OCI-M2 (cell line): Measurements from ENCODE around the gene PROB1.
"Not testable (repeated sequence)": the region's sequence is repeated elsewhere in the genome, so short reads cannot be mapped to it uniquely, and the experiment has no call there.

Source experiments
- DNase-seq: peaks from one replicate; lab custom pipeline; 2025; ENCODE audit not compliant: unreplicated experiment; lab: John Stamatoyannopoulos, UW

PROB1 gene

GRCh38 chr5:139413153-139413552, 18.2 kb upstream of the PROB1 start:
- DNase-seq, result no peak

DNA sequence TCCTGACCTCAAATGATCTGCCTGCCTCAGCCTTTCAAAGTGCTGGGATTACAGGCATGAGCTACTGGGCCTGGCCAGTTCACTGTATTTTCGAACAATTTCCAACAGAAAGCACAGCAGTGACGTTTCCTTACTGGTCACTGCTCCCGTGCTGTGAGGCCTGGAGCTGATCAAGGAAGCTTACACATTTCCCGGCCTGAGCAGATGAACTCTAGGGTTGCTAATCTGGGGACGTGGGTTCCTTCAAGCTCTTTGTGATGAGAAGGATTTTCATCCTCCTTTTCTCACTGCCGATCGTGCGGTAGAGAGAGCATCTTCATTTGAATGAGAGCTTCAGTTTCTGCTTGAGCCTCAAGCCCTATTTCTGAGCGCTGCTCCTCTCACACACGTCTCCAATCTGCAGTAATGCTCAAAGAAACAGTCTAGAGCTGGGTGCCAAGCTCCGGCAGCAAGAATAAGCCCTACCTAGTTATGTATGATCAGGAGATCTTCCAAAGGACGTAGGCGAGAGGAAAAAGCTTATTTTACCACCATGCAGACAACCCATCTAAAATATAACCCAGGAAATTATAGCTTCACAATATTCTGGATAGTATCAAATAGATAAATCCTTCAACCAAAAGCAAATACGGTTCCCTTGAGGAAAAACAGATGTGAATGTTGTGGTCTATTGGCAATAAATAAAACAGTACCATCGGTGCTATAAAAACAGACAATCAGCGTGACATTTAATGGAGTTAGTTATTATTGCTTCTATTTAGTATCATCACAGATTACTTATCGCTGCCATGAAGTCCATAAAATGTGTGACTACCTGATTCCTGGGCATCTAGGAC, 16.3 kb upstream of the PROB1 start:
- DNase-seq, result no peak

GRCh38 chr5:139410121-139410992, 15.5 kb upstream of the PROB1 start:
- no peak for DNase-seq

GRCh38 chr5:139409116-139409515, 14.2 kb upstream of the PROB1 start:
- not testable (repeated sequence) for DNase-seq

DNA sequence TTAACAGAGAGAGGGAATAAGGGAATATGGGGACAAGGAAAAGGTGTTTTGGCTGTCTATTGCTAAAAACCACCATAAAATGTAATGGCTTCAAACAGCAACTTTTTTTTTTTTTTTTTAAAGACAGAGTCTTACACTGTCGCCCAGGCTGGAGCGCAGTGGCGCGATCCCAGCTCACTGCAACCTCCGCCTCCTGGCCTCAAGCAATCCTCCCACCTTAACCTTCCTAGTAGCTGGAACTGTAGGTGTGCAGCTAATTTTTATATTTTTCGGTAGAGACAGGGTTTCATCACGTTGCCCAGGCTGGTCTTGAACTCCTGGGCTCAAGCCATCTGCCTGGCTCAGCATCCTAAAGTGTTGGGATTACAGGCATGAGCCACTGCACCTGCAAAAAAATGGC, 13.3 kb upstream of the PROB1 start:
- no peak for DNase-seq

GRCh38 chr5:139407517-139407916, 12.6 kb upstream of the PROB1 start:
- DNase-seq, result no peak

GRCh38 chr5:139406963-139407362, 12.1 kb upstream of the PROB1 start:
- DNase-seq, result no peak

- no peak for DNase-seq
These were observed 9.6 kb upstream of the PROB1 start for GRCh38 chr5:139404484-139404840.

- peak; percentile 81 for DNase-seq
These were observed 9.0 kb upstream of the PROB1 start, which contains the start of gene SPATA24 for GRCh38 chr5:139403787-139404483. Gene SPATA24 (minus strand): TSS chr5:139404089. CDS start chr5:139404060, 29 bp downstream.

DNA sequence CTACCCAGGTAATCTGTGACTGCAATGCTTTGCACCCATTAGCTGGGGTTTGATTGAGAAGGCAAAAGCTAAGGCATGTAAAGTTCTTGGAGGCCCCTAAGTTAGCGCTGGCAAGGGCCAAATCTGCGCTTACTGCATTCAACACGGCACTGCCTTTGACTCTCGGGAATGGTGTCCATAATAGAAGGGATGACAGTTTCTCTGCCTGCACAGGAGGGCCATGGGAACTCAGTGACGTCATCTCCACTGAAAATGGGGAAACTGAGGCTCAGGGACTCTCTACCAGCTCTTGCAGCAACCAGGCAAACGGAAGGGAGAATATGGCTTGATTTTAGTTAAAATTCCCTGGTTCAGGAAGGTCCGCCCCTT, 8.5 kb upstream of the PROB1 start:
- DNase-seq, result no peak

DNA sequence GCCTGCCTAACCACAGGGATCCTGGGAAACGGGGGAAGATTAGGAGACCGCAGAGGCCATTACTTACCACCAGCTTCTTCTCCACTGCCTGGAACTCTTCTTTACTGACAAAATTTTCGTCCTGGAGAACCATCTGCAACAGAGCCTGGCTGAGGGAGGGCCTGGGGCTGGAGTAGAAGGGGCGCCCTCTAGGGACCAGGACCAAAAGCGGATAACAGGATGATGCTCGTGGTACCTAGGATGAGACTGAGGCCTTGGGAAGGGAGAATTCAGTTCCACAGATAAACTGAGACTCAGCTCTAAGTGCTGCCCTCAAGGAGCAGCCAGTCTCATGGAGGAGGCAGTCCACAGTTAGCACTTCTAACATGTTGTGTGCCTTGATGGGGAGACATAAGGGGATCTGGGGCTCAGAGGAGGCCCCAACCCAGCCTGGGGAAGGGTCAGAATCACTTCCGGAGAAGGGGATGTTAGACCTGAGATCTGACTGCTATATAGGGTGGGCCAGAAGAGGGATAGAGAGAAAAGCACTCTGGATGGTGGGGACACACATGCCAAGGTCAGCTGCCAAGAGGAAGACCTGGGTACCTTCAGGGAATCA, 7.8 kb upstream of the PROB1 start:
- no peak for DNase-seq

DNA sequence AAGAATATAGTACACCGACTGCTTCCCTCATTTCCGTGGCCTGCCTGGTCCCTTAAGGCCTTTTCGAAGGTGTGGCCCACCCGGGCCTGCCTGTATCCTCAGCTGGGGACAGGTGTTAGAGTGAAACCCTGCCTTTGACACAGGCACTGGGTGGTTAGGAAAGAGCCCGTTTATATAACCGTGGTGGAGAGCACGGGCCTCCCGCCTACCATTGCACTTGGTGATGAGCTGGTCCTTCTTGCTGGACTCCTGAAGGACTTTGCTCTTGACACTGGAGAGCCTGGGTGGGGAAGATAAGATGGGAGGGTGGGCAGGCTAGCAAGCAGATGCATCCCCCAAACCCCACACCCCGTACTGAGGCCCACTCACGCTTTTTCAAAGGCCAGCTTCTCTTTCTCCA, 6.6 kb upstream of the PROB1 start:
- no peak for DNase-seq

DNA sequence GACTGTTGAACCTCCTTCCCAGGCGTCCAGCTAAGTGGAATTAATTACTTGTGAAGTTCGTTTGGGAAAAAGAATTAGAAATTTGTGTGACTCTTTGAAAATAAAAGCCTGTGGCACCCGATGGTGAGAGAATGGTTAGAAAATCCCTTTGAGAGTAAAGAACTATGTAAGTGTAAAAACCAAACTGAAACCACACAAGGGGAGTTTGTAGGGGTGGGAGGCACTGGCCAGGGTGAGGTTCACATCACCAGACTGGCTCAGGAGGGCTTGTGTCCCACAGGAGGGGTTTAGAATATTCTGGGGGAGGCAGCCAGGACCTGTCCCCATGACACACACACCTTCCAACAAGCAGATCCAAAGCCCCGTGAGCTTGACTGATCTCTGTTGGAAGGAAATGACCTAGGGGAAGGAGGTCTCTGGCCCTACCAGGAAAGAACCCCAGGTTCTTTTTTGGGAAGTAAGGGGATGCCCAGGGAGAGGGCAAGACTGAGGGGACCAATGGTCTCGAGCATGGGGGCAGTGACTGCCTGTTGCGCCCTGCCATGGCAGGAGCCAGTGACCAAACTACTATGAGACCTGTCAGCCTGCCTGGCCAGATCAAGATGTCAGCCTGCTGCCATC, 4.7 kb upstream of the PROB1 start:
- no peak for DNase-seq

- DNase-seq, result no peak
These were observed 3.0 kb upstream of the PROB1 start for GRCh38 chr5:139397921-139398320.

GRCh38 chr5:139396691-139397090, 1.8 kb upstream of the PROB1 start:
- DNase-seq, result no peak

GRCh38 chr5:139395844-139396640, 1.1 kb upstream of the PROB1 start:
- no peak for DNase-seq

DNA sequence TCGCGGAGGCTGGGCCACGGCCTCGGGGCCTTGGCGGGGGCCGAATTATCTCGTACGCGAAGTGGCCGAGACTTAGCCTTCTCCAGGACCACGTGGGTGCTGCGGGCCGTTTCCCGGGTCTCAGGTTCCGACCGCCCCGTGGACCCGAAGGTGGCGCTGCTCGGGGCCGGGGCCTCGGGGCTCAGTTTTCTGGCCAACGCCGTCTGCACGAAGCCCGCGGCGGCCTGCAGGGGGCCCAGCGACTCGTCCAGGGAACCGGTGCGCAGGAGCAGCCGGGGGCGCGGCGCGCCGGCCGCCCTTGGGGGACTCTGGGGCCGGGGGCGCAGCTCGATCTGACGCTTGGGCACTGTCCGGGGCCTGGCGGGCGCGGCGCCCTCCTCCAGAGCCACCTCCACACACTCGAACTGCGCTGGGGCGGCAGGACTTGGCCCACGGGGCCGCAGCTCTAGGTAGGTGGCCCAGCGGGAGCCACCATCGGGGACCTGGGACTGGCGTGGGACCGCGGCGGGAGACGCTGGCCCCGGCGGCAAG, 716 bp downstream of the PROB1 start:
- DNase-seq, result no peak

DNA sequence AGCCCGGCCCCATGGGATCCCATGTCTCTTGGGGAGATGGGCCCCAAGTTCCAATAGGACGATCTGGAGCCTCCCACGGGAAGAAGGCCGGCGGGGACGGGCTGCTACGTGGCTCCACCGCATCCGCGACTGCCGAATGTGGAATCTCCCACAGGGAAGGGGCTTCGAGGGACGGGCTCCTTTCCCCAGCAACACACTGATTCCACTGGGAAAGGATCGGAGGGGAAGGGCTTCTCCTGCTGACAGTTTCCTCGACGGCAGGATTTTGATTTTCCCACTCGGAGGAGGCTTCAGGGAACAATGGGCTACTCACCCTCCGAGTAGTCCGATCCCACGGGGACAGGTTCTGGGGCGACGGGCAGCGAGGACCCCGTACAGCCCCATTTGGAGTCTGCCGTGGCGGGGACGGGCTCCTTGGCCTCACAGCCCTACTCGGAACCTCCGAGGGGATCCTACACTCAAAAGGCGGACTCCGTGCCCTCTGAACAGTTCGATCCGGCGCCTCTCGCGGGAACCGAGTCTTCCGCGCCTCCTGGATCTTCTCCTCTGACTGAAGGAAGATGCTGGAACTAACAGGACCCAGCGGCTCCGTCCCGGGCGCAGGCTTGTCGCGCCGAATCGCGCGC, 1.3 kb downstream of the PROB1 start:
- DNase-seq, result no peak
